ENCODE data around the gene PDZD11. TPM values are rescaled to one million over a fixed set of nuclear protein-coding genes. Genes with fewer than 3 reads are reported as not detected.

The PDZD11 gene
- total RNA-seq, 1 experiment from 2014 or later: 30.6 TPM

GRCh38 chrX:70338290-70338689 lies 48.6 kb upstream of the PDZD11 start:
- Histone ChIP-seq H3K56ac (ENCODE audit: insufficient read length, low read depth, low read length) (no peak overlapping the region), H3K23me2 (ENCODE audit: insufficient read length, low read depth, low read length, poor library complexity, severe bottlenecking) (no peaks in the 10 kb centered on the region), H3K9ac (ENCODE audit: extremely low read depth, insufficient read length, low read length) (no peak overlapping the region), H2BK12ac (ENCODE audit: insufficient read length, low read depth, low read length) (no peak overlapping the region), H2BK5ac (ENCODE audit: insufficient read length, low read length) (no peak overlapping the region), H3K9me3 (ENCODE audit: control insufficient read depth, low read depth, low read length) (peaks cover 4% of the 10 kb centered on the region), H2AFZ (ENCODE audit: low read length) (no peak overlapping the region), H2BK15ac (ENCODE audit: low read depth, low read length) (no peak overlapping the region), H2AK5ac (ENCODE audit: insufficient read length, low read length) (no peak overlapping the region), H3K27ac (ENCODE audit: insufficient read length, low read depth, low read length) (no peak overlapping the region), H3K79me2 (ENCODE audit: insufficient read depth, low read length) (no peaks in the 10 kb centered on the region), H2BK120ac (ENCODE audit: low read depth, low read length, poor library complexity, severe bottlenecking) (no peak overlapping the region), H3K79me1 (ENCODE audit: insufficient read depth, low read depth, low read length, poor library complexity, severe bottlenecking) (no peaks in the 10 kb centered on the region), H3K14ac (ENCODE audit: insufficient read depth, low read length) (no peak overlapping the region), H4K91ac (ENCODE audit: insufficient read length, low read depth, low read length) (no peak overlapping the region), H3K18ac (ENCODE audit: insufficient read length, low read depth, low read length) (no peak overlapping the region), H3K23ac (ENCODE audit: insufficient read length, low read depth, low read length) (no peak overlapping the region), H4K8ac (replicated peaks; ENCODE audit: insufficient read length, low read depth, low read length) (no peak overlapping the region), H2BK20ac (ENCODE audit: low read depth, low read length, poor library complexity, severe bottlenecking) (no peak overlapping the region), H3K4me2 (ENCODE audit: insufficient read depth, insufficient read length, low read length) (no peak overlapping the region), H3K27me3 (ENCODE audit: insufficient read depth, low read length) (no peaks in the 10 kb centered on the region), H4K20me1 (ENCODE audit: control insufficient read depth, insufficient read depth, insufficient read length) (no peaks in the 10 kb centered on the region), H3T11ph (ENCODE audit: low read length) (no peak overlapping the region), H3K4ac (ENCODE audit: low read depth, low read length) (no peak overlapping the region), H3K4me1 (ENCODE audit: insufficient read depth, low read length) (no peaks in the 10 kb centered on the region), H4K5ac (ENCODE audit: insufficient read length, low read depth, low read length) (no peak overlapping the region)
- Mint-ChIP-seq H3K4me3 (no peak overlapping the region), H3K27ac (no peak overlapping the region), H3K36me3 (ENCODE audit: insufficient read depth in 1 of 3, low read depth in 3 of 3) (peaks cover 15 to 63% (median 52%) of the 10 kb centered on the region in 3 experiments), H3K27me3 (ENCODE audit: low read depth) (no peaks in the 10 kb centered on the region), H3K9me3 (peaks cover 52 to 58% of the 10 kb centered on the region in 2 experiments), H3K4me1 (no peaks in the 10 kb centered on the region)
- no CpG with 5 or more reads among the region's 4 CpGs for WGBS (ENCODE audit: extremely low coverage, insufficient read length, low lambda C conversion rate)
- DNase-seq: no peak
- no peak for TF ChIP-seq CTCF (conservative IDR thresholded peaks at IDR 0.05)
